22Rv1 (cell line): ENCODE results near the gene PLCB4.

Experiments
- H3K27ac ChIP-seq: fragments of 450-650 bp; 2 replicates; pipeline ENCODE4 v1.5.1; 2017
- ZFX ChIP-seq: fragments of 450-650 bp; IDR thresholded peaks from 2 replicates; pipeline ENCODE4 v1.6.1; 2017; ENCODE audit warnings: antibody characterized with exemption, borderline replicate concordance
- TF ChIP-seq, protein P1 (sequence below): fragments of 450-650 bp; IDR thresholded peaks from 2 replicates; pipeline ENCODE4 v1.5.1; 2017; ENCODE audit warnings: mild to moderate bottlenecking

Gene PLCB4

DNA sequence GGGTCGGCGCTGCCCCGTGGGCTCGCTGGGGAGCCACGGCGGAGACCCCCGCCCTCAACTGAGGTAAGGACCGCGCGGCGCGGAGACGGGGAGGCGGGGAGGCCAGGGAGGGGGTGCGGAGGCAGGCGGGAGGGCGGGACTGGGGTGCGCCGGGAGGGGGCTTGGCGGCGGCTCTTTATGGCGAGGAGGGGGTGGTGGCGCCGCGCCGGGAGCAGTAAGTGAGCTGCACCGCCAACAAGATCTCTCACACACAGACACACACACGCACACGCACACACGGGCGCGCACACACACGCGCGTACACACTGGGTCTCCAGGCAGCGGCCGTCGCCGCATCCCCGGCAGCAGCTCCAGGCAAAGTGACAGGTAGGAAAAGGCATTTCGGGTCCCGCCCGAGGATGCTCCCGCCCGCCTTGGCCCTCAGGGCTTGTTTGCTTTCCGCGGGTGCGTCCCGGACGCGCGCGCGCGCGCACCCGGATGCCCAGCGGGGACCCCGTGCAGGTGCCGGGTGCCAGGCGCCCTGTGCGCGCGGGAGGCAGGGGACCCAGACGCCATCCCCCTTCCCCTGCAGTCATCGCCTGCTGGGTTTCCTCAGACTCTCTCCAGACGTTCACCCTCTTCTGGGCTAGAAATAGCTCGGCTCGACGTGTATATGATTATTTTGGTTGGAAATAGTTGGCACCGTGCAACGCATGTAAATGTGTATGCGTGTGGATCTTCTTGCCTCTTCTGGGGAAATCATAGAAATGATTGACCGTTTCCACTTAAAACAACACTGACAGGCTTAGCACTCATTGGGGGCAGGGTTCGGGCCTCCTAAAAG lies at the start of gene PLCB4:
PLCB4 (plus strand) TSS at position 247 of the 823 bp plus-strand sequence. CDS start 238,728 bp downstream, outside the sequence.
- no peak for TF ChIP-seq ZFX
- TF ChIP-seq, protein P1, sequence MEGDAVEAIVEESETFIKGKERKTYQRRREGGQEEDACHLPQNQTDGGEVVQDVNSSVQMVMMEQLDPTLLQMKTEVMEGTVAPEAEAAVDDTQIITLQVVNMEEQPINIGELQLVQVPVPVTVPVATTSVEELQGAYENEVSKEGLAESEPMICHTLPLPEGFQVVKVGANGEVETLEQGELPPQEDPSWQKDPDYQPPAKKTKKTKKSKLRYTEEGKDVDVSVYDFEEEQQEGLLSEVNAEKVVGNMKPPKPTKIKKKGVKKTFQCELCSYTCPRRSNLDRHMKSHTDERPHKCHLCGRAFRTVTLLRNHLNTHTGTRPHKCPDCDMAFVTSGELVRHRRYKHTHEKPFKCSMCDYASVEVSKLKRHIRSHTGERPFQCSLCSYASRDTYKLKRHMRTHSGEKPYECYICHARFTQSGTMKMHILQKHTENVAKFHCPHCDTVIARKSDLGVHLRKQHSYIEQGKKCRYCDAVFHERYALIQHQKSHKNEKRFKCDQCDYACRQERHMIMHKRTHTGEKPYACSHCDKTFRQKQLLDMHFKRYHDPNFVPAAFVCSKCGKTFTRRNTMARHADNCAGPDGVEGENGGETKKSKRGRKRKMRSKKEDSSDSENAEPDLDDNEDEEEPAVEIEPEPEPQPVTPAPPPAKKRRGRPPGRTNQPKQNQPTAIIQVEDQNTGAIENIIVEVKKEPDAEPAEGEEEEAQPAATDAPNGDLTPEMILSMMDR: no peak
- peak within 1 kb of the TSS; percentile 90 for H3K27ac ChIP-seq

DNA sequence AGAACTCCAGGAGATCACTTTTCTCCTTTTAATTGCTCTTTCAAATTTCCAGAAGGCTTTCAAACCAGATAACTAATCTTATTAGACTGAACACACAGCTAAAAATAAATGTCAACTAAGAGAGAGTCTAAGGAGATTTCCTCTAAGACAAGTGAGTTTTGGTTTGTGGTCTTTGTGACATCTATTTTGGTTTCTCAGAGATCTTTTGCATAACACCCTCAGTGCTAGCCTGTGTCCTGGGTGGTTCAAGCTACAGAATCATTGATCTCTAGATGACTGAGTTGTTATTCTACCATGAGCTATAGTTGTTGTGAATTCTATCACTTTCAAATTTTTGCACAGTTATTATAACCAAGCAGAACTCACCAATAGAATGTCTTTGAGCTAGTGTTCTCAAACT lies 49.1 kb upstream of the PLCB4 start:
- no peak overlapping the region for H3K27ac ChIP-seq
- TF ChIP-seq ZFX: no peak
- TF ChIP-seq, protein P1: no peak

DNA sequence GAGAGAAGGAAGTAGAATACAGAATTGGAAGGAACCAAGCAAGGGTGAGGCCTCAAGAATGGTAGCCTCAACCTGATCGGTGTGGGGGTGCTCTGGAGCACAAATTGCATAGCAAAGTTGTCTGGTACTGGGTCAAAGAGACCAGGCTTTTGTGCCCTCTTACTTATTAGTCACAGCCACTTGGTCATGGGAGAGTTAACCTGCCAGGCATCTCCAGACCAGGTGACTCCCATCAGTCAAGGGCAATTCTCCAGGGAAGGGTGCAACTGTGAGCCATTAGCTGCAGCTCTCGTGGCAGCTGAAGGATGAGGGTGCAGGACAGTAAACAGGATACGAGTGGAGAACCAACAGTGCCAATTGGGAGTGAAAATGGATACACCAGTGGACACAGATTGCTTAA lies 47.7 kb upstream of the PLCB4 start:
- no peak overlapping the region for H3K27ac ChIP-seq
- TF ChIP-seq, protein P1: no peak
- no peak for TF ChIP-seq ZFX

DNA sequence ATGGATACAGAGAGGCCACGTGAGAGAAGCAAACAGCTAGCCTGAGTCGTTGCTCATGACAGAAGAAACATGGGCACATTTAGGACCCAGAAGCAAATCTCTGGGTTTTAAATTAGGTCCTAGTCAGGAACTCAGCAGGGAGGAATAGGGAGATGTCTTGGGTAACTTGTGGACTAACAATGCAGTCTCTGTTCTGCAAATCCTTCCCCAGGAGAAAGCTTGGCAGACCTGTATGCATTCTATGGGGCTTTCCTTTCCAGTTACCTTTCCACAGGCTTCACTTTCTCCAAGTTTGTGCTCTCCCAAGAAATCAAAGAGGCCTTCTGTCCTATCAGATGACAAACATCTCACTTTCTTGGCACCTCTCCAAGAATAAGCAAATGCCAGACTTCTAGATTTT lies 47.2 kb upstream of the PLCB4 start:
- TF ChIP-seq, protein P1: no peak
- TF ChIP-seq ZFX: no peak
- no peak overlapping the region for H3K27ac ChIP-seq

DNA sequence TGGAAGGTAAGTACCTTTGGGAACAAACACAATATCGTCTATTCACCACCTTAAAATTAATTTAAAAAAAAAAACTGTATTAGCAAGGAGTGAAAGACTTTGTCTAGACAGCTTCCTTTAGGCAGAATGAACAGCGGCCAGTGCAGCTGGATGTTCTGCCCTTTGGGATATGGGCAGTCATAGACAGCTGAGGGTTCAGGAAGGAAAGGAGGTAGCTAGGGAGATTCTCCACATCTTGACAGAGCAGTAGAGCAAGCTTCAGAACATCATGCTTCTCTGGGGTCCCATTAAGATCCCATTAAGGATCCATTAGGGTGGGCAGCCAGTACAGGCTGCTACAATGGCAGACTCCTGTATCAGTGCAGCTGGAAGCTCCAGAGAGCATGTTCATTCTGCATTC lies 46.5 kb upstream of the PLCB4 start:
- TF ChIP-seq, protein P1: no peak
- TF ChIP-seq ZFX: no peak
- no peak overlapping the region for H3K27ac ChIP-seq

DNA sequence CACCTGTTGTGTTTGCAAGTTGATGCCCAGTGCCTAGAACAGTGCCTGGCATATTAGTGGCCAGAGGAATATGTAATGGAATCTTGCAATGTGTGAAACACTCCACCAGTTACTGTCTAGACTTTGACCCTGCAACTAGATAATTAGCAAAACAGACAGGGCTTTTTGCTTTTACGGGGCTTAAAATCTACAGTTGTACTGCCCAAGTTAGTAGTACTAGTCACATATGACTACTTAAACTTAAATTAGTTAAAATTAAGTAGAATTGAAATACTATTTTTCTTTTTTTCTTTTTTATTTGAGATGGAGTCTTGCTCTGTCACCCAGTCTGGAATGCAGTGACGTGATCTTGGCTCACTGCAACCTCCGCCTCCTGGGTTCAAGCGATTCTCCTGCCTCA lies 44.3 kb upstream of the PLCB4 start:
- TF ChIP-seq, protein P1: no peak
- no peak for TF ChIP-seq ZFX
- H3K27ac ChIP-seq: no peak overlapping the region

DNA sequence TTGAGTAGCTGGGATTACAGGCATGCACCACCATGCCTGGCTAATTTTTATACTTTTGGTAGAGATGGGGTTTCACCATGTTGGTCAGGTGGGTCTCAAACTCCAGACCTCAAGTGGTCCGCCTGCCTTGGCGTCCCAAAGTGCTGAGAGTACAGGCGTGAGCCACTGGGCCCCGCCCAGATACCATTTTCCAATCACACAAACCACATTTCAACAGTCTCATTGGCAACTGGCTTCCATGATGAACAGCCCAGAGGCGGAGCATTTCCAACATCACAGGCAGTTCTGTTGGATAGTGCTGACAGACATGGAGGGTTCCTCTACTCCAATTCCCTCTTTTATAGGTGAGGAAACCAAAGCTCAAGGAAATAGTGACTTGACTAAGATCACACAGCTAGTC lies 43.9 kb upstream of the PLCB4 start:
- TF ChIP-seq ZFX: no peak
- TF ChIP-seq, protein P1: no peak
- no peak overlapping the region for H3K27ac ChIP-seq
